Brain microvascular endothelial cell (primary cell): ENCODE results near the gene TGDS.

Experiments
- DNase-seq: peaks from one replicate; pipeline ENCODE4 v3.0.0-alpha.2; 2020
- H3K27ac ChIP-seq: fragments of 250-450 bp; sonication (Bioruptor Pico); 2 replicates; pipeline ENCODE4 v1.5.1; 2020; ENCODE audit warnings: mild to moderate bottlenecking, moderate library complexity
- H3K27me3 ChIP-seq: fragments of 250-450 bp; sonication (Bioruptor Pico); replicated peaks from 2 replicates; pipeline ENCODE4 v1.5.1; 2020; ENCODE audit warnings: mild to moderate bottlenecking
- H3K36me3 ChIP-seq: fragments of 250-450 bp; sonication (Bioruptor Pico); replicated peaks from 2 replicates; pipeline ENCODE4 v1.5.1; 2020; ENCODE audit warnings: mild to moderate bottlenecking
- H3K4me3 ChIP-seq: 2 replicates; pipeline ENCODE4 v1.5.1; 2011; ENCODE audit warnings: low read depth, mild to moderate bottlenecking, control low read depth, low read length, moderate library complexity
- CTCF ChIP-seq: IDR thresholded peaks from 2 replicates; pipeline ENCODE4 v1.5.1; 2011; ENCODE audit warnings: low read depth, mild to moderate bottlenecking, moderate library complexity, low read length, control low read depth, inconsistent platforms; ENCODE audit errors: missing control alignments
- in situ Hi-C: cut with HindIII; loops from 2 replicates; pipeline ENCODE4 v1.10.0; 2017; ENCODE audit warnings: low sequenced_read_pairs, low pct_ligation_motif_present

The TGDS gene

GRCh38 chr13:94607939-94608338 is 12.0 kb upstream of the TGDS start:
- in situ Hi-C loops = no loop called here
- Histone ChIP-seq H3K36me3 (peaks cover 36% of the 10 kb centered on the region), H3K4me3 (no peak overlapping the region), H3K27me3 (no peaks in the 10 kb centered on the region), H3K27ac (no peak overlapping the region)
- DNase-seq = no peak
- TF ChIP-seq CTCF = no peak

- TF ChIP-seq CTCF = no peak
- Histone ChIP-seq H3K4me3 (no peak overlapping the region), H3K36me3 (peaks cover 32% of the 10 kb centered on the region), H3K27ac (no peak overlapping the region), H3K27me3 (no peaks in the 10 kb centered on the region)
- in situ Hi-C loops = no loop called here
- DNase-seq = no peak
Measured at GRCh38 chr13:94607056-94607455, 11.1 kb upstream of the TGDS start.

- in situ Hi-C loops = no loop called here
- Histone ChIP-seq H3K4me3 (peak overlapping the region; percentile 96), H3K36me3 (peaks cover 19% of the 10 kb centered on the region), H3K27me3 (no peaks in the 10 kb centered on the region), H3K27ac (peak overlapping the region; percentile 69)
- DNase-seq = no peak
- no peak for TF ChIP-seq CTCF
Measured at GRCh38 chr13:94602467-94602866, 6.5 kb upstream of the TGDS start.

GRCh38 chr13:94601446-94602431 is 5.8 kb upstream of the TGDS start, which contains the start of gene GPR180:
TSS of gene GPR180 (plus strand) at chr13:94601857. CDS start at chr13:94601928, 71 bp downstream.
- DNase-seq = peak; percentile 100
- in situ Hi-C loops = no loop called here
- no peaks in the 10 kb centered on the region for H3K27me3 ChIP-seq
- no peak for TF ChIP-seq CTCF
- peak within 1 kb of the TSS; percentile 69 for H3K27ac ChIP-seq
- peak within 1 kb of the TSS; percentile 96 for H3K4me3 ChIP-seq
- H3K36me3 ChIP-seq = peaks cover 11% of the 10 kb centered on the region

- no peak for DNase-seq
- Histone ChIP-seq H3K27me3 (no peaks in the 10 kb centered on the region), H3K27ac (no peak overlapping the region), H3K36me3 (no peaks in the 10 kb centered on the region), H3K4me3 (no peak overlapping the region)
- in situ Hi-C loops = no loop called here
- no peak for TF ChIP-seq CTCF
Measured at GRCh38 chr13:94599877-94600276, 3.9 kb upstream of the TGDS start.
